Activated T-cell treated with anti-CD3 and anti-CD28 coated beads, Interleukin-2, amount 50 U/mL, for 48 hours (primary cell): ENCODE data around the gene CHRM5.
"Not testable (repeated sequence)": the region's sequence is repeated elsewhere in the genome, so short reads cannot be mapped to it uniquely, and the experiment has no call there.

Source experiments
- DNase-seq, 2 experiments: peaks; one replicate each; pipeline ENCODE4 v3.0.0-alpha.2; 2020

CHRM5 gene

DNA sequence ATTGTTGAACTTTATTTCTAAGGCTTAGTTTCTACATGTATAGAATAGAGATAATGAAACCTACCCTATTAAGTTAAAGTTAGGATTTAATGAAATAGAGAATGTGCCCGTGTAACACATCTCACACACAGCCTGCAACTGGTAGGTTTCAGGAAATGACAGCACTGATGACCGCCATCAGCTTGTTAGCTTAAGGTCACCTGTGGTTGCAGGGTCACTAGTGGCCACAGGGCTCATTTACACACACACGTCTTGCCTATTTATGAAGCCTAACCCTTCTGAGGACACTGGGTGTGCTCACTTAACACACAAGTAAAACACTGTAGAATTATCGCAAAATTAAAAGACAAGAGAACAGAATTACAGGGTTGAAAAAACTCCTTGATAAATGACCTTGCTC, 20.1 kb downstream of the CHRM5 start:
- DNase-seq: no peak

DNA sequence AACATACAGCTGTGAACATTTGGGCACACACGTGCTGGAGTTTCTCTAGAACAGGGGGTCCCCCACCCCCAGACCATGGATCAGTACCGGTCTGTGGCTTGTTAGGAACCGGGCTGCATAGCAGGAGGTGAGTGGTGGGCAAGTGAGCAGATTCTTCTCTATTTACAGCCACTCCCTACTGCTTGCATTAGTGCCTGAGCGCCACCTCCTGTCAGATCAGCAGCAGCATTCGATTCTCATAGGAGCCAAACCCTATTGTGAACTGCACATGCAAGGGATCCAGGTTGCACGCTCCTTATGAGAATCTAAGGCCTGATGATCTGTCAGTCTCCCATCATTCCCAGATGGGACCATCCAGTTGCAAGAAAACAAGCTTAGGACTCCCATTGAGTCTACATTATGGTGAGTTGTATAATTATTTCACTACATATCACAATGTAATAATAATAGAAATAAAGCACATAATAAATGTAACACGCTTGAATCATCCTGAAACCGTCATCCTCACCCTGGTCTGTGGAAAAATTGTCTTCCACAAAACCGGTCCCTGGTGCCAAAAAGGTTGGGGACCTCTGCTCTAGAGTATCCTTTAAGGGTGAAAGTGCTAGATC, 25.8 kb downstream of the CHRM5 start:
- DNase-seq: no peak

DNA sequence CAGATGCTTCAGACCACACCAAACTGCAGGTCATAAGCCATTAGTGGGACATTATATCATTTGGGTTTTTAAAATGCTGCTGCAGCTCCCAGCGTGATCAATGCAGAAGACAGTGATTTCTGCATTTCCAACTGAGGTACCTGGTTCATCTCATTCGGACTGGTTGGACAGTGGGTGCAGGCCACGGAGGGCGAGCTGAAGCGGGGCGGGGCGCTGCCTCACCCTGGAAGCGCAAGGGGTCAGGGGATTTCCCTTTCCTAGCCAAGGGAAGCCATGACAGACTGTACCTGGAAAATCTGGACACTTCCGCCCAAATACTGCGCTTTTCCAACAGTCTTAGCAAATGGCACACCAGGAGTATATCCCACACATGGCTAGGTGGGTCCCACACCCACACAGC, 27.4 kb downstream of the CHRM5 start:
- DNase-seq: not testable (repeated sequence)

DNA sequence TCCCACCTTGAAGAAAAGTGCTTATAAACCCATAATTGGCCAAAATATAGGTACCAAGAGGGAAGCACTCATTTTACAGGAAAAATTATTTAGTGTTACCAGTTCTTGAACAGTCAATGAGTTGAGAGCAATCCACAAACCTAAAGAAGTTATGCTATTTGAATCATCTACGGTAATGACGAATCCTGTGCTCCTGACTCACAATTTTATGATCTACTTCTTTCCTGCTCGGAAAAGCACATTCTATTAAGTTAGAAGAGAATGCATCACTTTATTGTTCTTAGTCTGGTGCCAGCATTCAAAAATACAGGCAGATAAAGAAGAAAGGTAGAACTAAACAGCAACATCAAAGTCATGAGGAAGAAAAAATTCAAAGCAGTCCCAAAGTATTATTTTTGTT, 33.2 kb downstream of the CHRM5 start:
- no peak for DNase-seq

DNA sequence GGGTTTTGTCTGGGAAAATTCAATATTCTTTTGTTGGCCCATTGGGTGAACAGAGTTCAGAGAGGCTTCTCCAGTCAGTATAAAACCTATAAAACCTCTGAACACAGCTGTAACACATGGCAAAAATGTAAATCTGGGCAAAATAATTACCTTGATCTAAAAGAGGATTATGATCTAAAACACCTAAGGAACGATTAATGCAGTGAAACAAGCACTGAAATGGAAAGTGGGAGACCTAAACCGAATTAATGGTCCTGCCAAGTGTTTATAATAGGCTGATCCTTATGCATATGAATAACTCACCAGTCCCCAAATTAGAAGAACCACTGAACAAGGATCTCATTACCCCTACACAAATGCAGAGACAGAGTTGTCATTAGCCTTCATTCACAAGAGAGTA, 38.1 kb downstream of the CHRM5 start:
- DNase-seq: no peak

DNA sequence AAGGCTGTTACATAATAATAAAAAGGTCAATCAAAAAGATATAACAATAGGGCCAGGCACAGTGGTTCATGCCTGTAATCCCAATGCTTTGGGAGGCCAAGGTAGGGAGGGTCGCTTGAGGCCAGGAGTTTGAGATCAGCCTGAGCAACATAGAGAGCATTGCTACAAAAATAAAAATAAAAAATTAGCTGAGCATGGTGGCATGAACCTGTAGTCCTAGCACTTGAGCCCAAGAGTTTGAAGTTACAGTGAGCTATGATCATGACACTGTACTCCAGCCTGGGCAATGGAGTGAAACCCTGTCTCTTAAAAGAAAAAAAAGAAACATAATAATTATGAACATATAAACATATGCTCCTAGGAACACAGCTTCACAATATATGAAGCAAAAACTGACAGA, 41.4 kb downstream of the CHRM5 start:
- DNase-seq: no peak

DNA sequence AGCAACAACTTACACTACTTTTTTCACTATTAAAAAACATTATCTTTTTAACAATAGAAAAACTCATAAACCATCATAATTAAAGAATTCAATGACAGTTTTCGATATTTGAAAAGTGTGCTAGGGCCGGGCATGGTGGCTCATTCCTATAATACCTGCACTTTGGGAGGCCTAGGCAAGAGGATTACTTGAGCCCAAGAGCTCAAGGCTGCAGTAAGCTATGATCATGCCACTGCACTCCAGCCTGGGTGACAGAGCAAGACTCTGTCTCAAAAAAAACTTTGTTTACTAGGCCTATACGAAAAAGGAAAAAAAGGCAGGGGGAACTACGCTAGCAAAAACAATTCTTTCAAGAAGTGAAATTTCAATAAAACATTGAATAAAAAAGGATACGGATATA, 42.6 kb downstream of the CHRM5 start:
- DNase-seq: no peak

DNA sequence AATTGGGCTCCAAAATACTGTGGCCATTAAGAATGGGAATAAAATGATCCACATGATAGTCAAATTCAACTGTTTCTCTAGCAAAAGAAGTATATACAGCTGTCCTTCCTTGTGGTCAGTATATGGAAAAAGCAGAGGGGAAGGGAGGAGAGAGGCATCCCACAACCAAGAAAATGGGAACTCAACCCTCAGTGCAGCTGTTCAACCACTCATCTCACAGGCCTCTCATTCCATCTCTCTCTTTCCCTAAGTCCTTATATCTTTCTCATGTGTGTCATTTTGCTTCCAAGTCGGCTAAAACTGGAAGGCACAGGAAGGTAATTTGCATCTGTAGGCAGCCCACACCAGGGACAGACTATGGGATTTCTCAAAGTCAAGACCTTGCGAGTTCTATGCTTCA, 43.2 kb downstream of the CHRM5 start:
- no peak for DNase-seq

DNA sequence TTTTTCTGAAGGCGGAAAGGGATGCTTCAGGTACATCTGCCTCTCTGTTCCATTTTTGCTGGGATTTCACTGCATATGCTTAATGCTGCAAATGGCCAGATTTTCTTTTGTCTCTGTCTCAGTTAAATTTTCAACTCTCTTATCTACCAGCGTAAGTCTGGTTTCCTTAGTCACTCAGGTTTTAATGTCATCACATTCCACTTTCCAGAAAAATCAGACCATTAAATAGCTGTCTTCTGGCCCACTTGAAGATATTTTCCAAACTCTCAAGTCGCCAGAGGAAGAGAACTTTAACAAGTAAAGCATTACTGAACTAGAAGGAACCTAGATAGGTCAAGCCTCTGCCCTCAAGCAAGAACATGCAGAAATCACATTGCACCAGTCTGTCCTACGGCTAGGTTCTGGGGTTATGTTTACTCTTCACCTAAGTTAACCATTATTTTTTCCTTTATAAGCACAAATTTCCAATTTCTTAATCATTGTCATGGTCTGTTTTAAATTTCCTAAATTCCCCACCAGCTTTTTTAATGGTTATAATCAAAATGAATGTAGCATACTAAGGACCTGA, 44.2 kb downstream of the CHRM5 start:
- no peak for DNase-seq

DNA sequence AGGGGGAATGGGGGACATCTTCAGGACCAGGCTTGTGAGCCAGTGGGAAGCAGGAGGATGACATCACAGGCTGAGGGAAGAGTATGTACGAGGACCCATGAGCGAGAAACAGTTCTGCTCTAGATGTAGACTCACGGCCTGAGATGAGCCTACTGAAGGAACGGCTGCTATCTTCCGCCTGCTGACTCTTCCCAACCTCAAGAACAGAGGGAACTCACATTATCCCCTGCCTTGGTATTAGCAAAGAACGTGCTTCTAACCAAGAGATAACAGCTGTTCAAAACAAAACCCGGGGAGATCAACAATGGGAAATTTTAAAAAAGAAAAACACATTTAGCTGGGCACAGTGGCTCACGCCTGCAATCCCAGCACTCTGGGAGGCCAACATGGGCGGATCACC, 45.4 kb downstream of the CHRM5 start:
- no peak for DNase-seq

DNA sequence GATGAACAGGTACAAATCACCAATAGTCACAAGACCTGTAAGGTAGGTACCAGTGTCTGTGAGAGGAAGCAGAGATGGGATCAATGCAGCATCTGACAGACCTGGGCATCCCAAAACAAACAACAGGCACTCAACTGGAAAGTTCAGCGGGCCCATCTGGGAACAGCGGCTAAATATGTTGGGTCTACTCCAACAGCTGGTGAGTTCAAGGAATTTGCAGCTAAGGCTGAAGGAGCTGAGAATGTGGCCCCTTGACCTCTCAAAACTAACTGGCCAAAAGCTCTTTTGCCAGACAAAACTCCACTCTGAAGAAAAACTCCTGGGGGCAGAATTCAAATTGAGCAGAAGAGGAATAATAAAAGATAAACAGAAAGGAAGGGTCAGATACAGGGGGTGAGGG, 46.3 kb downstream of the CHRM5 start:
- no peak for DNase-seq

DNA sequence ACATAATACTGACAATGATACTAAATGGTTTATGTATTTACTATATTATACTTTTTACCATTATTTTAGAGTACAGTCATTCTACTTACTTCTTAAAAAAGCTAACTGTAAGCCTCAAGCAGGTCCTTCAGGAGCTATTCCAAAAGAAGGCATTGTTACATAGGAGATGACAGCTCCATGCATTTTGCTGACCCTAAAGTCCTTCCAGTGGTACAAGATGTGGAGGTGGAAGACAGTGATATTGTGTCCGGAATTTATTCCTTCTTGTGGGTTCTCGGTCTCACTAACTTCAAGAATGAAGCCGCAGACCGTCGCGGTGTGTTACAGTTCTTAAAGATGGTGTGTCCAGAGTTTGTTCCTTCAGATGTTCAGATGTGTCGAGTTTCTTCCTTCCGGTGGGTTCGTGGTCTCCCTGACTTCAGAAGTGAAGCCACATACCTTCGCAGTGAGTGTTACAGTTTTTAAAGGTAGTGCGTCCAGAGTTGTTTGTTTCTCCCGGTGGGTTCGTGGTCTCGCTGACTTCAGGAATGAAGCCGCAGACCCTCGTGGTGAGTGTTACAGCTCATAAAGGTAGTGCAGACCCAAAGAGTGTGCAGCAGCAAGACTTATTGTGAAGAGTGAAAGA, 49.8 kb downstream of the CHRM5 start:
- peak; percentile 56 to 59 for DNase-seq

DNA sequence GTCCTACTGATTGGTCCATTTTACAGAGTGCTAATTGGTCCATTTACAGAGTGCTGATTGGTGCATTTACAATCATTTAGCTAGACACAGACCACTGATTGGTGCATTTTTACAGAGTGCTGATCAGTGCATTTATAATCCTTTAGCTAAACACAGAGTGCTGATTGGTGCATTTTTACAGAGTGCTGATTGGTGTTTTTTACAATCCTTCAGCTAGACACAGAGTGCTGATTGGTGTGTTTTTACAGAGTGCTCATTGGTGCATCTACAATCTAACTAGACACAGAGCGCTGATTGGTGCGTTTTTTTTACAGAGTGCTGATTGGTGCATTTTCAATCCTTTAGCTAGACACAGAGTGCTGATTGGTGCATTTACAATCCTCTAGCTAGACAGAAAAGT, 50.4 kb downstream of the CHRM5 start:
- DNase-seq: not testable (repeated sequence)

DNA sequence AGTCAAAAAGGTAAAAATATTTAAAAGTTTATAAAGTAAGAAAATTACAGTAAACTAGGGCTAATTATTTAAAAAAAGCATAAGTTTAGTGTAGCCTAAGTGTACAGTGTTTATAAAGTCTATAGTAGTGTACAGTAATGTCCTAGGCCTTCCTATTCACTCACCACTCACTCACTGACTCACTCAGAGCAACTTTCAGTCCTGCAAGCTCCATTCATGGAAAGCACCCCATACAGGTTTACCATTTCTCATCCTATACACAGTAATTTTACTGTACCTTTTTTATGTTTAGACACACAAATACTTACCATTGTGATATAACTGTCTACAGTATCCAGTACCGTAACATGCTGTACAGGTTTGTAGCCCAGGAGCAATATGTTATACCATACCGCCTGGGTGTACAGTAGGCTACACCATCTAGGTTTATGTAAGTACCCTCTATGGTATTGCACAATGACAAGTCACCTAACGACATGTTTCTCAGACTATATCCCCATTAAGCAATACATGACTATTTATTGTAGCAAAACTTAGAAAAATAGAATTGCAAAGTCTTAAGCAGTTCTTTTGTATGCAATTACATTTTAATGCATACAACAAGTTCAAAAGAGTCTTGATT, 51.2 kb downstream of the CHRM5 start:
- DNase-seq: no peak

DNA sequence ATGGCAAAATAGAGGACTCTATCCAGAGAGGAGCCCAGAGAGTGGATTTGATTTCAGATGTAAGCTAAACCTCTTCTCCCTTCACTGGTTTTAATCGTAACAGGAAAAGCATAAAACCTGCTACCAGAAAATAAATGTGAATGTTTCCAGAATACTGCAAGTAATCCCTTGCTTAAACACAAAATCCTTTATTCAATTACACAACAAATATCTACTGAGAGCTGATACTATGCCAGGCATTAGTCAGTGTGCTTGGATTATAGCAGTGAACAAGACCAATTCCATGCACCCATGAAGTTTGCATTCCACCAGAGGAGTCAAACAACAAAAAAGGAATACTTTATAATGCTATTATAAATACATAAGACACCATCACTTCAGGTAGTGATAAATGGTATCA, 55.6 kb downstream of the CHRM5 start:
- no peak for DNase-seq

DNA sequence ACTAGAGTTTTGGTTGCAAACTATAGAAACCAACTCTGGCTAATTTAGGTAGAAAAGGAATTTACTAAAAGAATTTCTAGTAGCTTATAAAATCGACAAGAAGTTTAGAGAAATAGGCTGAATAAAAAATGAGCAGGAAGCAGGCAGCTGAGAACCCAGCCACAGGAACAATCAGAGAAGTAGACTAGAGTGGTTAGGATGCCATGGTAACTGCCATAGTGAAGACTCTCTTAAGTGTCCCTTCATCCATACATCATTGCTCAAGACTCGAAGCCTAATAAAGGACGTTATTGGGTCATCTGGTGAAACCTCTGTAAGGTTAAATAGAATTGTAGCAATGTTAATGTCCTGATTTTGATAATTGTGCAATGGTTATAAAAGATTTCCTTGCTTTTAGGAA, 57.0 kb downstream of the CHRM5 start:
- DNase-seq: no peak

DNA sequence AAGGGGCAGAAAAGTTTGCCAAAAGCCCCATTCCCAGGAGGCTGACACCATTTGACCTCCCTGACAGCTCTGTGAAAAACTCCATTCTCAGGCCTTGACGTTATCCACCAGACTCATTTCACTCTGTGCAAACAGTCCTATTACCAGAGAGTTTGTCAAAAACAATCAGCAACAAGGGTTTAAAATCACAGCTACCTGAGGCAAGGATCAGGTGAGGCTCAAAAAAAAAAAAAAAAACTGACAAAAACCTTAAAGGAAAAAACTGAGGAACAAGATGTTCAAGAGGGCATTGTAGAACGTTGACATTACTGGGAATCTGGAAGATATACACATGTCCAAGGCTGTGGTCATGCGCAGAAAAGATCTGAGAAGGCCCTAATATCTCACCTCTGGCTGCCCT, 59.3 kb downstream of the CHRM5 start:
- DNase-seq: no peak

DNA sequence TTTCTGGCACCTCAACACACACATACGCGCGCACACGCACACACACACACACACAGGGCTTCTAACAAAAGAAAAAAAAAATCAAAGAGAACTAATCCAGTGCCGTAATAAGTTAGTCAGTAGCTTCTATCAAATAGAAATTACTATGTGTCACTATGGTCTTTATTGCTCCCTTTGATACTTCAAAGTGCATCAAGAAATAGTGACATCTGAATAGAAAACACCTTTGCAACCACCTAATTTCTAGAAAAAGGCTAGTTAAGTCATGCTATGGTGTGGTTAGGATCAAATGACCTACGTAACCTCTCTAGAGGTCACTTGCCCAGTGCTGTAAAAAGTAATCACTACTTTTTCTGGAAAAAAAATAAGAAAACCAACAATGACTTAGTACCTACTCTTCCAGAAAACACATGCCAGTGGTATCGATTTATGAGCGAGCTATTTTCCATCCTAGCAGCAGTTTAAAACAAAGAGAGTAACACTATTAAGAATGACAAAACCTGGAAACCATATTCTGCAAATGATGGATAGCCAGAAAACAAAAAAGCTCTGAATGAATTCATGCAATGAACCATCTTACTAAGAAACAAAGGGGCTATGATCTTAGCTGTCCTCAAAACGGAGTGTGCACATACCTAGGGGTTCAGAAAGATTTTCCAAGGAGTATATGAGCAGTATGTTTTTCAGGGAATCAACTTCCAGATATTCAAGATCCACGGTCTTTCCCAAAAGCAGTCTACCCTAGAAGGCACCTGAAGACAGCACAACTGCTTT, 63.9 kb downstream of the CHRM5 start:
- peak; percentile 39 to 45 for DNase-seq

DNA sequence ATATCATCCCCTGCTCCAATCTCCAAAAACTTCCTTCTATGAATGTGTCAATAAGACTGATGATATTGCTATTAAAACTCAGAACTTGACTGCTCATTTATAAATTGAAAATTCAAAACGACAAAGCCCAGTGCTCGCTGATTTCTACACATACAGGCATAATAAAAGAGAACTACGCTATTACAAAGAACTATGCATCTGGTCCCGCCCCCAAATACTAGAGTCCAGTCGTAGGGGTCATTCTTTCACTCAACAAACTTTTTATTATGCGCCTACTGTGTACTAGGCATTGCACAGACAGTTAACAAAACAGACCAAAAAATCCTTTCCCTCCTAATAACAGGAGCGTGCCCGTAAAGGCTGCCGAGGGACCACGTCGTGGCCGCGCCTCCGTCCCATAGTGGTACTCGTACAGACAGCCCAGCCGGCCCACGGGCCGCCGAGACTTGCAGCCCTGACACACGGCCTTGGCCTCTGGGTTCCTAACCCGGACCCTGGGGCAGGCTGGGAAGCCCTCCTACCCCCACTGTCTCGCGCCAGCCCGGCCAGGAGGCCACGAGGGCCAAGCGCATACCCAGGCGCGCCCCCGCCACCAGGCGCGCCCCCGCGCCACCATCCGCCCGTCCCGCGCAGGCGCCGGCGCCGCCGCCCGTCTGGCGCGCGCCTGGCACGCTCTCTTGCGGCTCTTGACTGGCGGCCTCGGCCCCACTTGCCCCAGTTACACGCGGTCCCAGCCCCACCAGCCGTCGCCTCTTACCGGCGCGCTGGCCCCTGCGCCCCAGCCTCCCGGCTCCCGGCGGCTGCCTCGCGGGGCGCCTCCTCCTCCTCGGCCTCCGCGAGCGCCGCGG, 70.0 kb downstream of the CHRM5 start:
- DNase-seq: peak; percentile 80 to 87

DNA sequence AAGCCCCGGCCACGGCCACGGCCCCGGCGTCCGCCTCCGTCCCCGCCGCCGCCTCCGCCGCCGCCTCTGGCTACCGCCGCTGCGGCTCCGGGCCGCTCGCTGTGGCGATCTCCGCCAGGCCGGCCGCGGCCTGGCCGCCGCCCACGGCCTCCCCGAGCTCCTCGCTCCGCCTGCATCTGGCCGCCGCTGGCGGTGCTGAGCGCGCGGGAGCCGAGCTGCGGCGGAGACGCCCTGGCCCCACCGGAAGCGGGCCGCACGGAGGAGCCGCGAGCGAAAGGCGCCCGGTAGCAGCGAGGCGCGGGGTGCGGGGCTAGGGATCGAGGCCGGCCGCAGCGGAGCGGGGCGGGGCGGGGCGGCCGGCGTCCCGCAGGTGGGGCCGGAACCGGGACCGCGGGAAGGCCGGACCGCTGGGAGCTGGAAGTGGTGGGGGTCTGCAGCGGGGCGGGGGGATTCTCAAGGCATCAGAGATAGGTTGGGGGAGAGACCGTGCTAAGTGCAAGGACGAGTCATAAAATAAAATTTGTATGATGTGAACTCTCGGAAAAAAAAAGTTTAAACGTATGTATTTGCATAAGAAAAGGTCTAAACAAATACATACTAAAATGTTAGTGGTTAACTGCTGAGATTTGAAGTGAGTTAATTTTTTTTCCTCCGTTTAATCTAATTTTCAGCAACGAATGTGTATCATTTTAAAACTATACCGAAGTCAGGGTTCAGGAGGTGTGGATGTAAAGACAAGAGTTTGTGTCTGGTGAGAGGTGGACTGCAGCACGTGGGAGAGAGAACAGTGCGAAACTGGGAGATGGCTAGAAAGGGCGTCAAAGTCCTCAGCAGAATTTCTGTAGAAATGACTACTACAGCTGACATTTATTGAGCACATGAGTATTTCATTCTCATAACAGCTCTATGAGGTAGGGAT, 70.8 kb downstream of the CHRM5 start, which contains the start of gene AVEN:
TSS of gene AVEN (minus strand) at position 334 of the 919 bp plus-strand sequence. CDS start at position 176, 158 bp downstream.
- peak; percentile 63 to 74 for DNase-seq

DNA sequence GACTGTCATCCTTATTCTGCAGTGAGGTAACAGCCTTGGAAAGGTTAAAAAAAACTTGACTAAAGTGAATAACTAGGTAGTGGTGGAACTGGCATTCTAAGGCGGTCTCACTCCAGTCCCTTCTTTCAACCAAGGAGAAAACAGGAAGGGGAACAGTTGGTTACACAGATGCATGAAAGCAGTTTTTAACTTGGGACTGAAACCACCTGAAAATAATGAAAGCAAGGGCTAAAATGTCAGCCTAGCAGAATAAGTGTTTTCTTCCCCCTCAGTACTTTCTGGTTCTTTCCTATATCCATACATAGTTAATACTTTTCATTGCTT, 71.5 kb downstream of the CHRM5 start:
- DNase-seq: peak in 1 of 2 experiments; percentile 25
